Nucleus accumbens (tissue), 56 donors: ENCODE data around the gene KLF15.
A peak's percentile ranks its signal among the peaks of the same experiment; 100 is the strongest.

Experiments
- DNase-seq, 56 donors: peaks; one replicate each; lab custom pipeline; 2025; lab: John Stamatoyannopoulos, UW

The KLF15 gene

DNA sequence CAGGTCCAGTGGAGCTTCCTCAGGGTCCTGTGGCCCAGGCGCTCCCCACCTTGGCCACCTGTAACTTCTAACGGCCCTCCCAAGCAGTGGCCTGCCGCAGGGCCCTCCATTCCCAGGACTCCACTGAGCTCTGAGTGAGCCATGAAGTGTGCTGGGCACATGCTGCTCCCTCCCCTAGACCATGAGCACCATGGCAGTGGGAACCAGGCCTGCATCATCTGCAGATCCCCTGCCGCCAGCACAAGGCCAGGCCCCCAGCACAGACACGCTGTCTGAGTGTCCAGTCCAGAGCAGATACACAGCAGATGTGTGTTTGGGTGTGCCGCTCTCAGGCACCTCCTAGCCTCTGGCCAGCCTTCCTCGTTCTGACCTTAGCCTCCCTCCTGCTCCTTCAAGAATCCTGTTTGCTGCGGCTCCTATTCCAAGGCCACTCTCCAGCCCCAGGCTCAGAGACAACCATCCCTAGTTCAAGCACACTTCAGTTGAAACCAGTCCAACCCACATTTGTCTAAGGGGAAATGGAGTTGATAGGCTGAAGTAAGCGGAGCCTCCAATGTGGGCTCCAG is 7.0 kb upstream of the KLF15 start:
- DNase-seq, result no peak

- DNase-seq, result no peak
Observed at GRCh38 chr3:126361211-126361610, 4.0 kb upstream of the KLF15 start.

GRCh38 chr3:126360714-126361060 is 3.5 kb upstream of the KLF15 start:
- no peak for DNase-seq

- DNase-seq, result no peak
Observed at GRCh38 chr3:126360046-126360713, 3.0 kb upstream of the KLF15 start.

DNA sequence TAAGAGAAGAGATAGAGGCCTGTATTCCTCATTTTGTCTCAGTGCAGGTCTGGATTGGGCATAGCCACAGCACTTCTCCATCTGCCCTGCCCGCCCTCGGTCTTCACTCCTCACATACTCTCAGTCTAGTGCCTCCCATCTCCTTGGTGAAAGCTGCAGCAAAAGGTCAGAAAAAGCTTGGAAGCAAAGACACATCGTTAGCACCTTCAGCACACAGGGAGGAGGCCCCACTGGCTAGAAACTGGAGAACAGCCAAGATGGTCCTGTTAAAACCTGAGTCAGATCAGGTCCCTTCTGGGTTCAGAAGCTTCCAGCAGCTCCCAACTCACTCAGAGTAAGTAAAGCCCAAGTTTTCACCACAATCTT is 1.6 kb upstream of the KLF15 start:
- no peak for DNase-seq

DNA sequence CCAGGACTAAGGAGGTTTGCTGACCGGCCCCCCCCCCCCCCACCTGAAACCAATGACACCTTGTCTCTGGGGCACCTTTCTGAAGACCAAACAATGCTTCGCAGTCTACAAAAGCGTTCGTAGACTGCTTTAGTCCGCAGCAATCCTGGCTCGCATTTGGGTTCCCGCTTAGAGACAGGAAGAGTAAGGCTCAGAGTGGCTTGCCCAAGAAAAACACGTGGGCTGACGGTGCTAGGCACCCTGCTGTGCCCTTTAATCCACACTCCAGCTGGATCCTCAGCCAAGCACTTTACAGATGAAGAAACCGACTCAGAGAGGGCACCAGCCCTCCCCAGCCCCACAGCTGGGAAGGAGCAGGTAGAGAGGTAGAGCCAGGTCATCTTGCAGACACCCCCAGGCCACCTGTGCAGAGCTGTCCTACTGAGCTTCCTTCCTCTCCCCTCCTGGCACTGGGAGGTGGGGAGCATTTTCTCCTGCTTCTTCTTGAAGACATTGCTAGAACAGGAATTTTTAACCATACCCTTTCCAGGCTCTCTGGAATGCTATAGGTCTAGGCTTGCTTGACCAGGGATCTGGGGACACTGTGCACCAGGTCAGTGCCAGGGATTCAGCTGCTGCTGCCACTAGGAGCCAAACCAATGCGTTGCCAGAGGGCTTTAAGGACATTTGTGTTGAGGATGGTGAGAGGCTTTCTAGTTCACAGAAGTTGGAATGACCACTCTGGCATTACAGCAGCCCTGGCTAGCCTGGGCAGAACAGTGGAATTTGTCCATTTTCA is 1.0 kb upstream of the KLF15 start:
- DNase-seq, result peak in 6 of 56 donors; percentile 35 to 61 (median 49)

- DNase-seq, result peak in 35 of 56 donors; percentile 33 to 86 (median 64)
Observed at GRCh38 chr3:126356373-126357264, 589 bp downstream of the KLF15 start.

- DNase-seq, result peak; percentile 56 to 99 (median 94)
Observed at GRCh38 chr3:126355777-126356372, 1.3 kb downstream of the KLF15 start.

DNA sequence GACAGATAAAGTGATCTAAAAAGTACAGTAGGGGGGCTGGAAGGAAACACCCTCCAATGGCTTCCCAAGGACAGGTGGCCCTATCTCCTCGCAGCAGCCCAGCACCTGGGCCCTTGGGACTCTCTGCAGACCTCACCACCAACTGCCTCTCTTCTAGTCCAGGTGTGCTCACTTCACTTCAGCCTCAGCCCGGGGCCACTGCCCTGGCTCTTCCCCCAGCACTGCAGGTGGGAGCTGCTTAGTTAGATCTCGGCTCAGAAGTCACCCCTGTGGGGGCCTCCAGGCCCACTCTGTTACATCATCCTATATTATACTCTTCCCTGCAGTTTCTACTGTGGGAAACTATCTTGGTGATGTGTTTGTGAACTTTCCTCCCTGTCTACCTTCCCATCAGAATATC is 2.0 kb downstream of the KLF15 start:
- no peak for DNase-seq

DNA sequence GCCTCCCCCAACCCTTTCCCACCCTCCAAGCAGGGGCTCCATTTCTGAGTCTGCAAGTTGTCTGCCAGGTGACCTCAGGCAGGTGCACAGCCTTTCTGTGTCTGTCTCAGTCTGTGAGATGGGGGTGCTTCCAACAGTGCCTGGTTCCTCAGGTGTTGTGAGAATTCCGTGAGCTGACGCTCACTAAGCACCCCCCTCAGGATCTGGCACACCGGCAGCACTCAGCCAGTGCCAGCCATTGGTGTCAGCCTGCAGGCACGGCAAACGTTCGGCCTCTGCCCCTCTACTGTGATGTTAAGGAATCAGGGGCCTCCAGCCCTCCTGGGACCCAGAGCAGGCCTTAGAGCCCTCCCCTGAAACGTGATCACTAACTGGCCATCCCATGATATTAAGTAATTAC is 2.4 kb downstream of the KLF15 start:
- no peak for DNase-seq

- no peak for DNase-seq
Observed at GRCh38 chr3:126353694-126354321, 3.4 kb downstream of the KLF15 start.

GRCh38 chr3:126352476-126353454 is 4.4 kb downstream of the KLF15 start:
- DNase-seq, result no peak

GRCh38 chr3:126351771-126352475 is 5.3 kb downstream of the KLF15 start:
- no peak for DNase-seq

GRCh38 chr3:126351086-126351770 is 6.0 kb downstream of the KLF15 start:
- DNase-seq, result no peak

DNA sequence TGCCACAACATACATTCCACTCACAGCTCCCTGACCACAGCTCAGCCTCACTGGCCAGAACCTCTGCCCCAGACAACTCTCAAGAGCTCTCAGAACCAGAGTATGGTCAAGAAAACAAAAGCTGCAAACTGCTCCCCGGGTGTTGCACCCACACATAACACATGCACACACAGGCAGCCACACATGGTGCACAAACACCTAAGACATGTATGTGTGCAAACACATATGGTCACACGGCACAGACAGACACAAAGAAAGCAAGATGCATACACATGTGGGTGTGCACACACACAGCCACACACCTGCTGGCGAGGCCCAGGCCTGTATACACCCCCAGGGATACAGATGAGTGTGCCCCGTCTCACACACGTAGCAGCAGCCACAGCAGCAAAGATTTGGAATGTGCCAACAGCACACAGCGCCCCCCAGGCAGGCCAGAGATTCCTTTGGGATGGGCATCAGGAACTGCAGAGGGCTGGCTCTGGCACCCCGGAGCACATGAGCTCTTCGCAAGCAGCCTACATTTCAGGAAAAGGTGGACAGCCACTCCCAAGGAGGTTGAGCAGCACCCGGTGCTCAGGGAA is 6.6 kb downstream of the KLF15 start:
- no peak for DNase-seq

DNA sequence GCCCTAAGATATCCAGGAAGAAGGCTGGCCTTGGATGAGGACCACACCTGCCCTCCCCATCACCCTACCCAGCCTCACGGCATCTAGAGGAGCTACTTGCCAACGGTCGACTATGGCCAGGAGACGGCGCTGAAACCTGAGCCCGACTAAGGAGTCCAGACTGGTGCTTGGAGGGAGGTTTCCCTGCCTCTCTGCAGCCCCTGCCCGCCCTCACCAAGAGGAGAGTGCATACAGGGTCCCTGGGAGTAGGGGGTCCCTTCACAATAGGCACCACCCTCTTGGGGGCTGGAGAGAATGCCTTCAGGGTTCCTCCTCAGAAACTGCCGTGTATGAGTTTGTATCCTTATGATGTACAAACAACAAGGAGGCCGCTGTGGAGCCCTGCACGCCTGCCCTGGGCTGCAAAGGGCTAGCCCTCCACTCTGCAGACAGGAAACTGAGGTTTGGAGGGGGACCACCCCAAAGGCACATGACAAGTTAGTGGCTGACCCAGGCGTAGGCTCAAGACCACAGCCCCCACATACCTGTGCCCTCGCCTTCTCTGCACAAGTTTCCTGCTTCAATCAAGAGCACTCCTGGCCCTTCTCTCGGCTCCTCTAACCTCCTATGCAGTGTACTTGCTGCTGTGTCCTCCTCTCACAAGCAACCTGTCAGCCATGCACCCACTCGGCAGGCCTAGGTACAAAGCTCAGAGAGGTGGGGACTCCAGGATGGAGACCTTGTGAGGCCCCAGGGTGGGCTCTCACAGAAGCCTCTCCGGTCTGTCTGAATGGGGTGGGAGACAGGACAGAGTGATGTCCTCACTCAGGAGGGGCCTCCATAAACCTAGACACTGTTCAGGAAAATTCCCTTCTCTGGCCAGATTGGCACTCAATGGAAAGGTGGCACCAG is 7.4 kb downstream of the KLF15 start:
- DNase-seq, result no peak
